KOPT-K1 (cell line): ENCODE results near the gene ERP29.

Source experiments
- H3K27ac ChIP-seq: fragments of 200-600 bp; sonication (generic); 2 replicates; pipeline ENCODE4 v1.5.1; 2016; ENCODE audit warnings: antibody characterized with exemption, mild to moderate bottlenecking, low read depth, low read length; ENCODE audit not compliant: poor library complexity, severe bottlenecking
- H3K36me3 ChIP-seq: fragments of 200-600 bp; sonication (generic); 2 replicates; pipeline ENCODE4 v1.5.1; 2017; ENCODE audit warnings: antibody characterized with exemption, mild to moderate bottlenecking, low read length, moderate library complexity; ENCODE audit not compliant: insufficient read depth
- H3K9me3 ChIP-seq: fragments of 200-600 bp; sonication (generic); 2 replicates; pipeline ENCODE4 v1.5.1; 2017; ENCODE audit warnings: antibody characterized with exemption, low read length, mild to moderate bottlenecking; ENCODE audit not compliant: insufficient read depth, poor library complexity, severe bottlenecking

ERP29 gene

GRCh38 chr12:112012775-112013600 is at the start of gene ERP29, which contains the start of gene TMEM116:
Gene ERP29, plus strand, starts transcription at chr12:112013426. Its CDS starts 40 bp downstream, at chr12:112013466.
Gene TMEM116, minus strand, starts transcription at chr12:112013165. Its CDS starts 7,895 bp downstream, at chr12:112005270.
- Histone ChIP-seq H3K27ac (peak within 1 kb of the TSS; percentile 99), H3K9me3 (no peaks in the 10 kb centered on the region)

GRCh38 chr12:111964935-111965334 is 48.3 kb upstream of the ERP29 start:
- Histone ChIP-seq H3K36me3 (no peaks in the 10 kb centered on the region), H3K9me3 (peaks cover 5% of the 10 kb centered on the region), H3K27ac (no peak overlapping the region)

More at GRCh38 chr12:112012775-112013600, at the start of gene ERP29, which contains the start of gene TMEM116:
- peaks cover 35% of the 10 kb centered on the region for H3K36me3 ChIP-seq

- Histone ChIP-seq H3K9me3 (peaks cover 20% of the 10 kb centered on the region), H3K27ac (no peak overlapping the region), H3K36me3 (no peaks in the 10 kb centered on the region)
Measured at GRCh38 chr12:111971800-111972199, 41.4 kb upstream of the ERP29 start.

- peaks cover 13% of the 10 kb centered on the region for H3K9me3 ChIP-seq
- H3K36me3 ChIP-seq: no peaks in the 10 kb centered on the region
- no peak overlapping the region for H3K27ac ChIP-seq
Measured at GRCh38 chr12:111975161-111975931, 37.9 kb upstream of the ERP29 start.

GRCh38 chr12:111976291-111976690 is 36.9 kb upstream of the ERP29 start:
- no peaks in the 10 kb centered on the region for H3K36me3 ChIP-seq
- H3K27ac ChIP-seq: no peak overlapping the region
- peaks cover 4% of the 10 kb centered on the region for H3K9me3 ChIP-seq

- Histone ChIP-seq H3K27ac (no peak overlapping the region), H3K36me3 (no peaks in the 10 kb centered on the region), H3K9me3 (no peaks in the 10 kb centered on the region)
Measured at GRCh38 chr12:111976860-111977259, 36.4 kb upstream of the ERP29 start.

- H3K36me3 ChIP-seq: no peaks in the 10 kb centered on the region
- no peaks in the 10 kb centered on the region for H3K9me3 ChIP-seq
- no peak overlapping the region for H3K27ac ChIP-seq
Measured at GRCh38 chr12:111978545-111978944, 34.7 kb upstream of the ERP29 start.

GRCh38 chr12:111980598-111980997 is 32.6 kb upstream of the ERP29 start:
- Histone ChIP-seq H3K27ac (no peak overlapping the region), H3K36me3 (no peaks in the 10 kb centered on the region), H3K9me3 (no peaks in the 10 kb centered on the region)

GRCh38 chr12:111981987-111982386 is 31.2 kb upstream of the ERP29 start:
- no peaks in the 10 kb centered on the region for H3K9me3 ChIP-seq
- no peaks in the 10 kb centered on the region for H3K36me3 ChIP-seq
- no peak overlapping the region for H3K27ac ChIP-seq

- Histone ChIP-seq H3K9me3 (no peaks in the 10 kb centered on the region), H3K27ac (no peak overlapping the region), H3K36me3 (no peaks in the 10 kb centered on the region)
Measured at GRCh38 chr12:111984820-111985219, 28.4 kb upstream of the ERP29 start.

- Histone ChIP-seq H3K27ac (peak overlapping the region; percentile 30), H3K36me3 (no peaks in the 10 kb centered on the region), H3K9me3 (no peaks in the 10 kb centered on the region)
Measured at GRCh38 chr12:111991535-111991934, 21.7 kb upstream of the ERP29 start.

- Histone ChIP-seq H3K27ac (peak overlapping the region; percentile 30), H3K36me3 (no peaks in the 10 kb centered on the region), H3K9me3 (no peaks in the 10 kb centered on the region)
Measured at GRCh38 chr12:111991946-111992345, 21.3 kb upstream of the ERP29 start.

- H3K9me3 ChIP-seq: no peaks in the 10 kb centered on the region
- H3K27ac ChIP-seq: peak overlapping the region; percentile 70
- H3K36me3 ChIP-seq: no peaks in the 10 kb centered on the region
Measured at GRCh38 chr12:111992464-111992863, 20.8 kb upstream of the ERP29 start.

- H3K27ac ChIP-seq: peak overlapping the region; percentile 70
- H3K9me3 ChIP-seq: no peaks in the 10 kb centered on the region
- H3K36me3 ChIP-seq: no peaks in the 10 kb centered on the region
Measured at GRCh38 chr12:111993292-111994150, 19.7 kb upstream of the ERP29 start.
